Frontal cortex (tissue), 4 donors: ENCODE results near the gene PKP1. TPM values are rescaled to one million over a fixed set of nuclear protein-coding genes. Genes with fewer than 3 reads are reported as not detected.

ENCODE experiments used
- DNase-seq, 2 donors: peaks; one replicate each; pipeline ENCODE4 v3.0.0; 2012; ENCODE audit warnings: low spot score in 2 of 2
- FAIRE-seq: peaks from 2 replicates; lab custom pipeline; 2012; peaks lifted over from hg19 to GRCh38; lab: Jason Lieb, UNC
- total RNA-seq: library from RNA; depleted of rRNA; stranded (reverse); fragments of >200 nt; gene quantifications from one replicate; pipeline ENCODE4 v1.2.3, GENCODE V29; 2014
- donor health status: control.
- donor health status: control.
- donor health status: control.

Gene PKP1
- total RNA-seq, 1 donor from 2014 or later = under 0.01 TPM

- DNase-seq (no peak), FAIRE-seq (no peak)
Observed at GRCh38 chr1:201322653-201323510, 39.6 kb downstream of the PKP1 start.

GRCh38 chr1:201324306-201324705 lies 41.0 kb downstream of the PKP1 start:
- DNase-seq (no peak), FAIRE-seq (no peak)

- no peak for FAIRE-seq
- no peak for DNase-seq
Observed at GRCh38 chr1:201324821-201325677, 41.7 kb downstream of the PKP1 start.

- no peak for DNase-seq
- no peak for FAIRE-seq
Observed at GRCh38 chr1:201325678-201326060, 42.4 kb downstream of the PKP1 start.

- no peak for DNase-seq
- FAIRE-seq = no peak
Observed at GRCh38 chr1:201326710-201327109, 43.4 kb downstream of the PKP1 start.

GRCh38 chr1:201327687-201328240 lies 44.5 kb downstream of the PKP1 start:
- no peak for FAIRE-seq
- DNase-seq = no peak

- FAIRE-seq = no peak
- no peak for DNase-seq
Observed at GRCh38 chr1:201328576-201328975, 45.3 kb downstream of the PKP1 start.

- FAIRE-seq (no peak), DNase-seq (no peak)
Observed at GRCh38 chr1:201329286-201329685, 46.0 kb downstream of the PKP1 start.

- DNase-seq (no peak), FAIRE-seq (no peak)
Observed at GRCh38 chr1:201329801-201330200, 46.5 kb downstream of the PKP1 start.

GRCh38 chr1:201330541-201330940 lies 47.2 kb downstream of the PKP1 start:
- no peak for DNase-seq
- no peak for FAIRE-seq

GRCh38 chr1:201331166-201331565 lies 47.9 kb downstream of the PKP1 start:
- FAIRE-seq = no peak

GRCh38 chr1:201332021-201332420 lies 48.7 kb downstream of the PKP1 start:
- no peak for FAIRE-seq
- DNase-seq = no peak

More at GRCh38 chr1:201331166-201331565, 47.9 kb downstream of the PKP1 start:
- no peak for DNase-seq

GRCh38 chr1:201332616-201333335 lies 49.5 kb downstream of the PKP1 start:
- no peak for DNase-seq
- FAIRE-seq = no peak

- DNase-seq (no peak), FAIRE-seq (no peak)
Observed at GRCh38 chr1:201334325-201335173, 51.2 kb downstream of the PKP1 start.

GRCh38 chr1:201335174-201335870 lies 52.0 kb downstream of the PKP1 start:
- FAIRE-seq (no peak), DNase-seq (no peak)

- DNase-seq (no peak), FAIRE-seq (no peak)
Observed at GRCh38 chr1:201335901-201336300, 52.6 kb downstream of the PKP1 start.

- FAIRE-seq (no peak), DNase-seq (no peak)
Observed at GRCh38 chr1:201336711-201337450, 53.6 kb downstream of the PKP1 start.

GRCh38 chr1:201341377-201341776 lies 58.1 kb downstream of the PKP1 start:
- no peak for DNase-seq
- FAIRE-seq = no peak
